Uterus (tissue), 2 donors: ENCODE data around the gene TDRD1.

Experiments
- CTCF ChIP-seq, 4 experiments: fragments of 200-600 bp in 2 of 4; fragments of 450-650 bp in 2 of 4; sonication (generic) in 2 of 4; IDR thresholded peaks; one replicate each; pipeline ENCODE4 v1.5.1; 2016 to 2019; ENCODE audit warnings: antibody characterized with exemption in 4 of 4, mild to moderate bottlenecking in 2 of 4, moderate library complexity in 1 of 4
- POLR2A ChIP-seq, 2 donors: fragments of 450-650 bp; IDR thresholded peaks; one replicate each; pipeline ENCODE4 v1.6.1; 2016; ENCODE audit warnings: antibody characterized with exemption in 2 of 2, mild to moderate bottlenecking in 1 of 2, moderate library complexity in 1 of 2

DNA sequence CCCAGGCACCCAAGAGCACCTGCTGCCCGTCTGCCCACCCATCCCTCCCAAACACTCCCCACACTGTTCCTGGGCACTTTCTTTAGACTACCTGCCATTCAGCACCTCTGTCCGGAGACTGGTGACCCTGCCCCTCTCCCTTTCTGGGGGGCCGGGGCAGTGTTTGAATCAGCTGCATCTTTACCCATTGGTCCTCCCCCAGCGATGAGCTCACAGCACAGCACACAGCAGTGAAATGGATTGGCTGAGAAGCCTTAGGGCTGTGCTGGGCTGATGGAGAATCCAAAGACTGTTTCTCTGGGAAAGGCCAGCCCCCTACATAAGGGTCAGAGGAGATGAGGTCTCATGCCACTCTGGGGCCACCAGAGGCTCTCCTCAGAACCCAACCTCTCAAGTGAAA lies 100.1 kb downstream of the TDRD1 start:
- no peak for TF ChIP-seq POLR2A (IDR thresholded peaks at IDR 0.05)
- TF ChIP-seq CTCF (IDR thresholded peaks at IDR 0.05): no peak
